Stimulated activated CD4-positive, alpha-beta T cell treated with anti-CD3 and anti-CD28 coated beads, Interleukin-2, amount 100 ng/mL, for 48 hours (primary cell): ENCODE measurements around the gene NUAK2.
"Not testable (repeated sequence)": the region's sequence is repeated elsewhere in the genome, so short reads cannot be mapped to it uniquely, and the experiment has no call there.

Experiments
- DNase-seq, 2 donors: peaks; one replicate each; pipeline ENCODE4 v3.0.0-alpha.2; 2020

Gene NUAK2

GRCh38 chr1:205294175-205294917, 27.2 kb downstream of the NUAK2 start:
- no peak for DNase-seq

- DNase-seq: no peak
Observed at GRCh38 chr1:205293350-205294074, 28.0 kb downstream of the NUAK2 start.

- no peak for DNase-seq
Observed at GRCh38 chr1:205291596-205291995, 29.9 kb downstream of the NUAK2 start.

GRCh38 chr1:205287767-205288559, 33.6 kb downstream of the NUAK2 start:
- peak; percentile 56 to 58 for DNase-seq

GRCh38 chr1:205287076-205287475, 34.5 kb downstream of the NUAK2 start:
- DNase-seq: no peak

- peak; percentile 61 to 65 for DNase-seq
Observed at GRCh38 chr1:205286335-205286950, 35.1 kb downstream of the NUAK2 start.

- DNase-seq: peak in 1 of 2 donors; percentile 48
Observed at GRCh38 chr1:205285381-205286101, 36.0 kb downstream of the NUAK2 start.

- DNase-seq: peak; percentile 61 to 69
Observed at GRCh38 chr1:205284420-205285144, 37.0 kb downstream of the NUAK2 start.

GRCh38 chr1:205283270-205284147, 38.0 kb downstream of the NUAK2 start:
- no peak for DNase-seq

- DNase-seq: not testable (repeated sequence)
Observed at GRCh38 chr1:205280666-205281395, 40.7 kb downstream of the NUAK2 start.

- DNase-seq: no peak
Observed at GRCh38 chr1:205279986-205280385, 41.6 kb downstream of the NUAK2 start.

GRCh38 chr1:205276689-205277065, 44.9 kb downstream of the NUAK2 start:
- no peak for DNase-seq

GRCh38 chr1:205275916-205276688, 45.4 kb downstream of the NUAK2 start:
- DNase-seq: no peak

- no peak for DNase-seq
Observed at GRCh38 chr1:205275133-205275532, 46.4 kb downstream of the NUAK2 start.

- no peak for DNase-seq
Observed at GRCh38 chr1:205274041-205274691, 47.4 kb downstream of the NUAK2 start.

- DNase-seq: peak; percentile 80
Observed at GRCh38 chr1:205273551-205273982, 48.0 kb downstream of the NUAK2 start.

- DNase-seq: no peak
Observed at GRCh38 chr1:205272536-205272935, 49.0 kb downstream of the NUAK2 start.

GRCh38 chr1:205271745-205272144, 49.8 kb downstream of the NUAK2 start:
- DNase-seq: no peak
